Measurements from ENCODE around the gene ARHGEF16. TPM values are rescaled to one million over a fixed set of nuclear protein-coding genes. Genes with fewer than 3 reads are reported as not detected.

The ARHGEF16 gene
- total RNA-seq, 4 donors from 2014 or later, result 0.17 to 19.6 (median 2.0) TPM

DNA sequence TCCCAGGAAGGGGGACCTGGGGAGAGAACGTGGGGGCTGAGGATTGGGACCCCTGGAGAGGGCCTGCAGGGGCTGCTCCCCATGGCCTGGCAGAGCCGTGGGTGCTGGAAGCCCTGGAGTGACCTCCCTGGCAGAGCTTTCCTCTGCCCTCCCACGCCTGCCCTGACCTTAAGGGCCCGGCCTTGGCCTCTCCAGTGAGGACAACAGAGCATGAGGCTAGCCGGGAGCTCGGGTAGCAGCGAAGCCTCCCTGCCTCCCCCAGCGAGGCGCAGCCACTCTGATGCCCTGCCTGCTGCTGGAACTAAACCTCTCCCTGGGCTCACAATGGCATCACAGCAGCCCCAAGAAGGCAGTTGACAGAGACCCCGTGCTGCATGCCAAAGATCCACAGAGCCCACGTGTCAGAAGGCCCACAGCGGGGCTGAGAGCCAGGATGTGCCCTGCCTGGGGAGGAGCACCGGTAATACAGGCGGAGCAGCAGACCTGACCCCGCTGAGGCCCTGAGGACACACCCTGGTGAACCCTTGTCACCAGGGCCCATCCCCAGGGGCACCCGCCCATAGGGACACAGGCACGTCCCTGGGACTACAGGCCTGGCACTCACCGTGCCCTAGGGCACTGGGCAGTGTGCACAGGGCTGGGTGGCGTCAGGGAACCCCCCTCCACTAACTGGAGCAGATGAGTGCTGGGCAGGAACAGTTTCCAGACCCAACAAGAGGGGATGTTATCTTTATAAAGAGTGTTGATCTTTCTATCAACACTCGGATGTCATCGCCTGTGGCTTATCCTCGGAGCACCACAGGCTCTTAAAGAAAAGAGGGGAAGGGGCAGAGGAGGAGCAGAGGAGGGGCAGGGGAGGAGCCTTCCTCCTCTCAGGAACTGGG, 48.4 kb downstream of the ARHGEF16 start:
- TF ChIP-seq, protein P1, sequence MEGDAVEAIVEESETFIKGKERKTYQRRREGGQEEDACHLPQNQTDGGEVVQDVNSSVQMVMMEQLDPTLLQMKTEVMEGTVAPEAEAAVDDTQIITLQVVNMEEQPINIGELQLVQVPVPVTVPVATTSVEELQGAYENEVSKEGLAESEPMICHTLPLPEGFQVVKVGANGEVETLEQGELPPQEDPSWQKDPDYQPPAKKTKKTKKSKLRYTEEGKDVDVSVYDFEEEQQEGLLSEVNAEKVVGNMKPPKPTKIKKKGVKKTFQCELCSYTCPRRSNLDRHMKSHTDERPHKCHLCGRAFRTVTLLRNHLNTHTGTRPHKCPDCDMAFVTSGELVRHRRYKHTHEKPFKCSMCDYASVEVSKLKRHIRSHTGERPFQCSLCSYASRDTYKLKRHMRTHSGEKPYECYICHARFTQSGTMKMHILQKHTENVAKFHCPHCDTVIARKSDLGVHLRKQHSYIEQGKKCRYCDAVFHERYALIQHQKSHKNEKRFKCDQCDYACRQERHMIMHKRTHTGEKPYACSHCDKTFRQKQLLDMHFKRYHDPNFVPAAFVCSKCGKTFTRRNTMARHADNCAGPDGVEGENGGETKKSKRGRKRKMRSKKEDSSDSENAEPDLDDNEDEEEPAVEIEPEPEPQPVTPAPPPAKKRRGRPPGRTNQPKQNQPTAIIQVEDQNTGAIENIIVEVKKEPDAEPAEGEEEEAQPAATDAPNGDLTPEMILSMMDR (IDR thresholded peaks at IDR 0.05; ENCODE audit: low read depth), result no peak

DNA sequence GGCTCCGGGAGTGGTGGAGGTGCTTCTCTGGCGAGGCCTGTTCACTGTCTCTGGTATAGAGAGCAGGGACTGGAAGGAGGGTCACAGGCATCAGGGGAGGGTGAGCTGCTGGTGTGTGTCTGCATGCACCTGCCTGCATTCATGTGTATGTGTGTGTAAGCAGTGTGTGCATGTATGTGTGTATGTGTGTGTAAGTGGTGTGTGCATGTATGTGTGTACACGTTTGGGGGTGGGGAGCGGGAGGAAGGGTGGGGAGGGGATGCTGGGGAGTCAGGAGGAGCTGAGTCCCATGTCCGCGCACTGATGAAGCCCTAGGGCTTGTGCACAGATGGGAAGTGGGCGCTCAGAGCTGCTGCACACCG, 49.0 kb downstream of the ARHGEF16 start:
- TF ChIP-seq, protein P1 (IDR thresholded peaks at IDR 0.05; ENCODE audit: low read depth), result no peak

DNA sequence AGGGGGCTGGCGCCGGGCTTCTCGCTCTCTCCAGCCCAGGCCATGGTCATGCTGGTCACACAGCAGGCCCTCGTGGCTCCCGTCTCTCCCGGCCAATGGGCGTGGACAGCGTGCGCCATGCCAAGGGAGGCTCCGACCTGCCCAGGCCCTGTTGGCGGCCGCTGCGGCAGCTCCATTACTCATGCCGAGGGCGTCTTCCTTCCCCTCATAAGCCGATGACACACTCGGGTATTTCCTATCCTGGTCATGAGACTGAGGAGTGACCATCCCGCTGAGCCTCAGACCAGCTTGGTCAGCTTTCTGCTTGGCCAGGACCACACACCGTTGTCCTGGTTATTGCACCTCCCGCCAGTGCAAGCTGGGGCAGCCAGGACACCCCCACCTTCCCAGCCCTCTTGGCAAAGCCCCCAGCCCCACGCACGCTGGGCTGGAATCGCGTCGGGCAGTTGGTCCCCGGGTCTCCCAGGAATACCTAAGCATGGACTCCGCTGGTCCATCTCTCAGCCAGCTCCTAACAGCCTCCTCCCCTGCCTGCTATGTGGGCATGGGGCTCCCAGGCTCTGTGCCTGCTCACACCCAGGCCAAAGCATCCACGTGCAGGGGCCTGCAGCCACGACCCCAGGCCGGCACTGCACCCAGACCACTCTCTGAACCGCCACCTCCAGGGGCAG, 49.8 kb downstream of the ARHGEF16 start:
- TF ChIP-seq, protein P1 (IDR thresholded peaks at IDR 0.05; ENCODE audit: low read depth), result no peak

DNA sequence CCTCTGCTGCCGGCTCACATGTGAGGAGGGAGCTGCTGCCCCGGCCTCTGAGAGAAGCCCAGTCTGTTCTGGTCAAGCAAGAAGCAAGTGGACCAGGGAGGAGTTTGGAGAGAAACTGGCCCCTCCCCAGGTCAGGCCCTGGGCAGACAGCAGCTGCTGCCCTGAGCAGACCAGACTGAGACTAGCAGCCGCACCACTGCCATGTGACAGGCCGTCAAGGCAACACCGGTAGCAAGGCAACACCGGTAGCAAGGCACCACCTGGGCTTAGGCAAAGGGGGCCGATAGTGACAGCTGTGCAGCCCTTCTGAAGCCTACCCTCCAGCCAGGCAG, 50.3 kb downstream of the ARHGEF16 start:
- TF ChIP-seq, protein P1 (IDR thresholded peaks at IDR 0.05; ENCODE audit: low read depth), result no peak

DNA sequence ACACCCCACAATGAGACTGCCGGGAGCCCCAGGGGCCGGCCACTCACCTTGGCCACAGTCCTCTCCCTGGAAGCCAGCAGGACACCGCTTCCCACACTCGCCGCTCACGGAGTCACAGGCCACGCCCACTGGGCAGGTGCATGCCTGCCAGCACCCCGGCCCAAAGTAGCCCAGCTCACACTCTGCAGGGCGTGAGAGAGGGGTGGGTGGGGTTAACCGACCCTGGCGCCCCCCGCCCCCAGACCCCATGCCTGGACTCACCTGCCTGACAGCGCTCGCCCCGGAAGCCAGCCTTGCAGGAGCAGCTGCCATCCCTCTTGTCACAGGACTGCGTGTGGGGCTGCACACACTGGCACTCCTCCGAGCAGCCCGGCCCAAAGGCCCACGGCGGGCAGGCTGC, 50.7 kb downstream of the ARHGEF16 start:
- TF ChIP-seq, protein P1 (IDR thresholded peaks at IDR 0.05; ENCODE audit: low read depth), result no peak

DNA sequence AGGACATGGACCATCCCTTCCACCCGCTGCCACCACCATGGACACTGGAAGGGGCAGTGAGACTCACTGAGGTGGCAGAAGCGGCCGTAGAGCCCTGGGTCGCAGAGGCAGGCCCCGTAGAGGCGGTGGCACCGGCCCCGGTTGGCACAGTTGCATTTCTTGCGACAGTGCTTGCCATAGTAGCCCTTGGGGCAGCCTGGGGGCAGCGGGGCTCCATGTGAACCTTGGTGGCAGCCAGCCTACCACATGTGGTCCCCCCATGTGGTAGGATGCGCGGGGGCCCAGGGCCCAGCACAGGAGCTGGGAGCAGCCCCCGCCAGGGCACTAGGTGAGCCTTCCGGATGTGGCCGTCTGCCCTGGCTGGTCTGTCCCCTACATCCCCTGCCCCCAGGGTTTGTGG, 51.6 kb downstream of the ARHGEF16 start:
- TF ChIP-seq, protein P1 (IDR thresholded peaks at IDR 0.05; ENCODE audit: low read depth), result no peak

DNA sequence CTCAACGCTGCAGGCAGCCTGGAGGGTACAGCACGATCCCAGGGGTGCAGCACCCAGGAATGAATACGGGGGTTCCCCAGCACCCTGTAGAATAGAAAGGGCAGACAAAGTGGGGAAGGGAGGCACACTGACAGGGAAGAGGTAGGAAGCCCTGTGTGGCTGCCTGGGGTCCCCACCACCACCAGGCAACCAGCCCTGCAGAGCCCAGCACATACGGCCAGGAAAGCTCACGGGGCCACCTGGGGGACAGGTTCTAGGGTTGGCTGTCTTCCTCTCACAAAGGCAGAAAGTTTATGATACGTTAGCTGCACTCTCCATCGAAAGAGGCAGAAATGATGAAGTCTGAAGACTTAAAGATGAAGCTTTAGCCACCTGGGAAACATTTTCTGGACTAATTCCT, 52.5 kb downstream of the ARHGEF16 start:
- TF ChIP-seq, protein P1 (IDR thresholded peaks at IDR 0.05; ENCODE audit: low read depth), result no peak

All from subcutaneous adipose tissue (tissue), 4 donors.